Measurements from ENCODE around the gene OR5H15.
"Not testable (repeated sequence)": the region's sequence is repeated elsewhere in the genome, so short reads cannot be mapped to it uniquely, and the experiment has no call there.

OR5H15 gene

GRCh38 chr3:98190911-98191310, 24.4 kb downstream of the OR5H15 start:
- H3K36me3 Mint-ChIP-seq; DNase-seq; H3K4me3 Mint-ChIP-seq; H3K27ac Mint-ChIP-seq; H3K4me1 Mint-ChIP-seq; H3K9me3 Mint-ChIP-seq; H3K27me3 Mint-ChIP-seq; ATAC-seq (replicated peaks): not testable (repeated sequence)

GRCh38 chr3:98196293-98196692, 29.8 kb downstream of the OR5H15 start:
- ATAC-seq (replicated peaks); H3K36me3 Mint-ChIP-seq; H3K9me3 Mint-ChIP-seq; H3K27me3 Mint-ChIP-seq; H3K4me1 Mint-ChIP-seq; H3K27ac Mint-ChIP-seq; DNase-seq; H3K4me3 Mint-ChIP-seq: not testable (repeated sequence)

- no peaks in the 10 kb centered on the region for H3K4me1 Mint-ChIP-seq
- no peak for ATAC-seq (replicated peaks)
- no peaks in the 10 kb centered on the region for H3K27me3 Mint-ChIP-seq
- H3K36me3 Mint-ChIP-seq, result no peaks in the 10 kb centered on the region
- no peak overlapping the region for H3K4me3 Mint-ChIP-seq
- no peak overlapping the region for H3K27ac Mint-ChIP-seq
- H3K9me3 Mint-ChIP-seq, result peaks cover 0 to 2% of the 10 kb centered on the region in 2 donors
- no peak for DNase-seq
Measured at GRCh38 chr3:98199020-98199419, 32.5 kb downstream of the OR5H15 start.

DNA sequence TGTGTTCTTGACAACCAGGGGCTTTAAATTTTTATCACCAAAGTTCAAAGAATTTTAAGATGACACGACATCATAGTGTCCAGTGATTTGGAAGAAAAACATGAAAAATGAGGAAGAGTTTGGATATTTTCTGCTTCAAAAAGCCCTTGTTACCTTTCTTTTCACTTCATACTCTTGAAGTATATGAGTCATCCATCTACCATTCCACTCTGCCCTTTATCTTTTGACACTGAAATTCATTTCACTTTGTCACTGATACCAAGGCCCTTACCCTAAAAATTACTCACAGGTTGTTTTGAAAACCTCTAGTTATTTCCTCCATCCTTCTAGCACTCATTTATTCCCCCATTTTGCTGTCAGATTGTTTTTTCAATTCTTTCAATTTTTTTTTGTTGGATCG, 42.7 kb downstream of the OR5H15 start:
- Mint-ChIP-seq H3K9me3 (peaks cover 0 to 3% of the 10 kb centered on the region in 2 donors), H3K27me3 (no peaks in the 10 kb centered on the region), H3K27ac (no peak overlapping the region), H3K4me3 (no peak overlapping the region), H3K4me1 (no peaks in the 10 kb centered on the region), H3K36me3 (no peaks in the 10 kb centered on the region)
- ATAC-seq (replicated peaks) (no peak), DNase-seq (no peak)

- Mint-ChIP-seq H3K27me3 (no peaks in the 10 kb centered on the region), H3K27ac (no peak overlapping the region), H3K9me3 (peaks cover 0 to 3% of the 10 kb centered on the region in 2 donors), H3K4me1 (no peaks in the 10 kb centered on the region), H3K36me3 (no peaks in the 10 kb centered on the region), H3K4me3 (no peak overlapping the region)
- ATAC-seq (replicated peaks) (no peak), DNase-seq (no peak)
Measured at GRCh38 chr3:98213276-98213675, 46.8 kb downstream of the OR5H15 start.

- peaks cover 0 to 1% of the 10 kb centered on the region in 2 donors for H3K9me3 Mint-ChIP-seq
- H3K27me3 Mint-ChIP-seq, result no peaks in the 10 kb centered on the region
- DNase-seq, result no peak
- no peak overlapping the region for H3K27ac Mint-ChIP-seq
- H3K4me1 Mint-ChIP-seq, result no peaks in the 10 kb centered on the region
- ATAC-seq (replicated peaks), result no peak
- H3K4me3 Mint-ChIP-seq, result no peak overlapping the region
- H3K36me3 Mint-ChIP-seq, result no peaks in the 10 kb centered on the region
Measured at GRCh38 chr3:98215051-98215450, 48.6 kb downstream of the OR5H15 start.

All from stimulated activated naive B cell treated with anti-CD40 and anti-IgM and Interleukin-4, amounts not matched to agents 10 μg/mL and 1 μg/mL and 100 μg/mL, for 72 hours (primary cell).